Measurements from ENCODE around the gene MLH3. TPM values are rescaled to one million over a fixed set of nuclear protein-coding genes. Genes with fewer than 3 reads are reported as not detected.

The MLH3 gene
- total RNA-seq, 3 donors from 2014 or later (not counting 1 experiment from before 2014, with no cell fraction given), result 15.5 to 20.7 (median 19.1) TPM

- Mint-ChIP-seq H3K4me3 (no peak overlapping the region), H3K36me3 (no peaks in the 10 kb centered on the region), H3K4me1 (peaks cover 20 to 54% of the 10 kb centered on the region in 2 donors), H3K27me3 (ENCODE audit: low read depth in 2 of 2) (no peaks in the 10 kb centered on the region), H3K9me3 (no peaks in the 10 kb centered on the region), H3K27ac (no peak overlapping the region)
- no peaks in the 10 kb centered on the region for H3K36me3 ChIP-seq (ENCODE audit: control insufficient read depth, insufficient read depth, low read length)
- H3K27me3 ChIP-seq (ENCODE audit: control insufficient read depth, insufficient read depth, low read length), result no peaks in the 10 kb centered on the region
- 98% methylated on average over 5 of the region's 5 CpGs for WGBS (ENCODE audit: insufficient coverage)
- DNase-seq (no peak), ATAC-seq (no peak)
- no peak for TF ChIP-seq CTCF (IDR thresholded peaks at IDR 0.05)
- no peak overlapping the region for H3K4me3 ChIP-seq (ENCODE audit: low read length)
- intact Hi-C loops (cut with micrococcal nuclease), result no loop called here
- H3K9me3 ChIP-seq (ENCODE audit: control insufficient read depth, insufficient read depth, low read length), result no peaks in the 10 kb centered on the region
- no peak overlapping the region for H3K27ac ChIP-seq (ENCODE audit: low read length)
- H3K4me1 ChIP-seq (ENCODE audit: control insufficient read depth, insufficient read depth, low read length), result peaks cover 8% of the 10 kb centered on the region
Measured at GRCh38 chr14:75049136-75049535, 2.1 kb downstream of the MLH3 start.

- no peak for TF ChIP-seq CTCF (IDR thresholded peaks at IDR 0.05)
- WGBS (ENCODE audit: insufficient coverage), result 89% methylated on average over 2 of the region's 2 CpGs
- no peaks in the 10 kb centered on the region for H3K9me3 ChIP-seq (ENCODE audit: control insufficient read depth, insufficient read depth, low read length)
- no peak overlapping the region for H3K27ac ChIP-seq (ENCODE audit: low read length)
- H3K4me1 ChIP-seq (ENCODE audit: control insufficient read depth, insufficient read depth, low read length), result peaks cover 8% of the 10 kb centered on the region
- H3K9me3 Mint-ChIP-seq, result no peaks in the 10 kb centered on the region
- H3K4me1 Mint-ChIP-seq, result peaks cover 20 to 55% of the 10 kb centered on the region in 2 donors
- no peaks in the 10 kb centered on the region for H3K36me3 Mint-ChIP-seq
- no peaks in the 10 kb centered on the region for H3K27me3 Mint-ChIP-seq (ENCODE audit: low read depth in 2 of 2)
- no peaks in the 10 kb centered on the region for H3K36me3 ChIP-seq (ENCODE audit: control insufficient read depth, insufficient read depth, low read length)
- no peak for DNase-seq
- no peak overlapping the region for H3K4me3 Mint-ChIP-seq
- H3K27me3 ChIP-seq (ENCODE audit: control insufficient read depth, insufficient read depth, low read length), result no peaks in the 10 kb centered on the region
- H3K4me3 ChIP-seq (ENCODE audit: low read length), result no peak overlapping the region
- ATAC-seq, result no peak
- intact Hi-C loops (cut with micrococcal nuclease), result no loop called here
- H3K27ac Mint-ChIP-seq, result peak overlapping the region in 1 of 2 donors; percentile 12
Measured at GRCh38 chr14:75048101-75048500, 3.2 kb downstream of the MLH3 start.

GRCh38 chr14:75047506-75047905, 3.8 kb downstream of the MLH3 start:
- Histone ChIP-seq H3K27ac (ENCODE audit: low read length) (no peak overlapping the region), H3K4me1 (ENCODE audit: control insufficient read depth, insufficient read depth, low read length) (peaks cover 8% of the 10 kb centered on the region), H3K36me3 (ENCODE audit: control insufficient read depth, insufficient read depth, low read length) (no peaks in the 10 kb centered on the region), H3K9me3 (ENCODE audit: control insufficient read depth, insufficient read depth, low read length) (no peaks in the 10 kb centered on the region), H3K27me3 (ENCODE audit: control insufficient read depth, insufficient read depth, low read length) (no peaks in the 10 kb centered on the region), H3K4me3 (ENCODE audit: low read length) (no peak overlapping the region)
- DNase-seq, result no peak
- Mint-ChIP-seq H3K36me3 (no peaks in the 10 kb centered on the region), H3K4me3 (no peak overlapping the region), H3K9me3 (no peaks in the 10 kb centered on the region), H3K4me1 (peaks cover 20 to 50% of the 10 kb centered on the region in 2 donors), H3K27me3 (ENCODE audit: low read depth in 2 of 2) (no peaks in the 10 kb centered on the region), H3K27ac (no peak overlapping the region)
- no peak for ATAC-seq
- 97% methylated on average over 4 of the region's 4 CpGs for WGBS (ENCODE audit: insufficient coverage)
- TF ChIP-seq CTCF (IDR thresholded peaks at IDR 0.05), result no peak
- intact Hi-C loops (cut with micrococcal nuclease), result no loop called here

DNA sequence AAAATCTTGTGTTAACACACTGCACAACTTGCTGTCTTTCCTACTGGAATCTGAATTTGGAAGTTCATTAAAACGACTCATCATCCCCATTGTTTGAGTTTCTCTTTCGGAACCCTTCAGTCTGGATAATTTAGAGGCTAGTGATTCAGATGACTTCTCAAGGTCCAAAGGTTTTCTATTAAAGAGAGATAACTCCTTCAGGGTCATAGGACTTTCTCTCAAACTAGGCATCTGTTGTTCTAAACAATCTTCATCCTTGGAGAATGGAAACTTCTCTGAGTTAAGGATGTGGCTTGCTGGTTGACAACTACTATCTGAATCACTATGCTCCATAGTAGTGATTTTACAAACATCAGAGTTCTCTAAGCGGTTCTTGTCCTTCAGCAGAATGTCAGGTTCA, 4.4 kb downstream of the MLH3 start:
- H3K4me3 ChIP-seq (ENCODE audit: low read length), result no peak overlapping the region
- DNase-seq, result no peak
- H3K27ac Mint-ChIP-seq, result no peak overlapping the region
- H3K9me3 ChIP-seq (ENCODE audit: control insufficient read depth, insufficient read depth, low read length), result no peaks in the 10 kb centered on the region
- ATAC-seq, result no peak
- 100% methylated on average over 3 of the region's 3 CpGs for WGBS (ENCODE audit: insufficient coverage)
- H3K27me3 ChIP-seq (ENCODE audit: control insufficient read depth, insufficient read depth, low read length), result no peaks in the 10 kb centered on the region
- no peak overlapping the region for H3K27ac ChIP-seq (ENCODE audit: low read length)
- TF ChIP-seq CTCF (IDR thresholded peaks at IDR 0.05), result no peak
- no peaks in the 10 kb centered on the region for H3K9me3 Mint-ChIP-seq
- H3K36me3 Mint-ChIP-seq, result no peaks in the 10 kb centered on the region
- peaks cover 4% of the 10 kb centered on the region for H3K36me3 ChIP-seq (ENCODE audit: control insufficient read depth, insufficient read depth, low read length)
- no peaks in the 10 kb centered on the region for H3K27me3 Mint-ChIP-seq (ENCODE audit: low read depth in 2 of 2)
- H3K4me3 Mint-ChIP-seq, result no peak overlapping the region
- H3K4me1 ChIP-seq (ENCODE audit: control insufficient read depth, insufficient read depth, low read length), result peaks cover 8% of the 10 kb centered on the region
- H3K4me1 Mint-ChIP-seq, result peaks cover 20 to 50% of the 10 kb centered on the region in 2 donors
- intact Hi-C loops (cut with micrococcal nuclease), result no loop called here
